Measurements from ENCODE around the gene PLXNC1. TPM values are rescaled to one million over a fixed set of nuclear protein-coding genes. Genes with fewer than 3 reads are reported as not detected.

PLXNC1 gene
- total RNA-seq, 1 experiment from 2014 or later = 0.30 TPM

DNA sequence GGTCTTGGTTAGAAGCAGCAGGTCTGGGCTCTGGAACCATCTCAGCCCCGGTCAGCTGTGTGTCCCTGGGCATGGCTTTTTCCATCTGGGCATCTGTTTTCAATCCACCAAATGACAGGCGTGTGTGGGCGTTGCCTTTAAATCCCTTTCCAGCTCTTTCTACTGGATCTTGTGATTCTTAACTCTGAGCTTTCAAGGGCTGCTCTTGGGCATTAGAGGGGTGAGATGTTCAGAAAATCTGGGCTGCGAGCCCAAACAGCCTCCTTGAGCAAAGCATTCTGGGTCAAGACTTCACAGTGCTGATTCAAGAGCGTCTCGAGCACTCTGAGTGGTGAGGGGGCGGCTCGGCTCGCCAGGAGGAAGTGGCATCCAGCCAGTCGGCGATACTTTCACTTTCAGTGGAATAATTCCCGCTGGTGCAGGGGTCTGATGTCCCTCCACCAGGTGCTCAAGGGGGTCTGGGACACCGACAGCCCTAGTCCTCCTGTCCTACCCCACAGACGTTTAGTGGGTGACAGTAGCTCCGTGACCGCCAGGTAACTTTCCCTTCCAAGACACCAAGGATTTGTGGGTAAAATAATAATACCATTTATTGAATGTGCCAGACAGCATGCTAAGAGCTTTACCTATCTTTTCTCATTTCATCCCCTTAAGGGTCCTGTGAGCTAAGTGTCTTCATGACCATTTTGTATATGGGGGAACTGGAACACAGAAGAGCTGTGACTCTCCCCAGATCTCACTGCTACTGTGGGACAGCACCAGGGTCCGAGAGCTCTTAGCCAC is 114.0 kb downstream of the PLXNC1 start:
- no TSS peak for BruUV-seq (replicated peaks)
- H3K36me3 ChIP-seq (ENCODE audit: insufficient read depth, low read length, poor library complexity, severe bottlenecking) = no peaks in the 10 kb centered on the region
- TF ChIP-seq CTCF (conservative IDR thresholded peaks at IDR 0.05; ENCODE audit: low read depth, low read length) (no peak), EZH2 (IDR thresholded peaks at IDR 0.05; ENCODE audit: borderline replicate concordance, low read depth, low read length, poor library complexity, severe bottlenecking) (no peak)
- H3K9me3 ChIP-seq (ENCODE audit: low read depth, low read length, poor library complexity, severe bottlenecking) = no peaks in the 10 kb centered on the region
- ChIA-PET POLR2A (ENCODE audit: low non-redundant PET) (interaction anchor here (0.6 kb wide), 1 partner anchor 178 kb away, joined by 9 read pairs; no protein-coding TSS in a partner anchor), CTCF (no interaction called here)
- H3K4me1 ChIP-seq (ENCODE audit: insufficient read depth, low read length, poor library complexity, severe bottlenecking) = peaks cover 50% of the 10 kb centered on the region
- DNase-seq (ENCODE audit: low spot score) = peak; percentile 93
- peak overlapping the region; percentile 47 for H3K27ac ChIP-seq (ENCODE audit: low read depth, low read length, poor library complexity, severe bottlenecking)
- peak overlapping the region; percentile 48 for H3K4me3 ChIP-seq (ENCODE audit: low read depth, low read length, poor library complexity, severe bottlenecking)
- intact Hi-C loops (cut with micrococcal nuclease; ENCODE audit: unreplicated experiment) = loop anchor here (10.0 kb wide), 1 partner anchor 262 kb away; no protein-coding TSS in a partner anchor
- H3K27me3 ChIP-seq (replicated peaks; ENCODE audit: insufficient read depth, low read depth, low read length, poor library complexity) = peaks cover 7% of the 10 kb centered on the region

DNA sequence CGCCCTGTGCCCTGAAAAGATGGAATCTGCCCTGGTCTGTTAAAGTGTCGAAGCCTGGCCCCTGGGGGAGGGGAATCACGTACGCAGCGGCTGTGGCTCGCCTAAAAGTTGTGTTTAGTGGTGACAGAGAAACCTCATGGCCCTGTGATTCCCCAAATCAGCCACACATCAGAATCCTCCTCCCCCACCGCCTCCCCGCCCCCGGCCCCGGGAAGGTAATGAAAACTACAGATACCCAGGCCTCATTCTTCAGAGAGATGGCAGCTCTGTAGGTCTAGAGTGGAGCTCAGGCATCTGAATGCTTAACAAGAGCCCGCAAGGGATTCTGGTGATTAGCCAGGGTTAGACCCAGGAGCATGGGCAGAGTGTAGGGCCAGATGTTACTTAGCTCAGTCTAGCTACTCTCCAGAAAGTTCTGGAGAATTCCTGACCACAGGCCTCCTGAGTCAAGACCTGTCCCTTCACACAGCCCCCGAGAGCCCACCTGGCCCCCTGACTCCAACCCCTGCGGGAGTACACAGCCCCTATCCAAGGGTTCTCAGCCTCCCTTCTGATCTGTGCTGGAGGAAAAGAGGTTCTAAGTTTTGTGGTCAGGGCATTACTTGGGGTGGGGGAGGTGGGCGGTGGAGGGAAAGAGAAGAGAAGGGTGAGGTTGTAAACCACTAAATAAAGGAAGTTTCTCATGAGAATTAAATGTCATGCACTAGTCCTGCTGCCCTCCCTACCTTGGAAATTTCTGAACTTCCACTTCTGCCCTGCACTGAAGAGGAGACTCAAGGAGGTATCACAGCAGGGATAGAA is 114.8 kb downstream of the PLXNC1 start:
- Histone ChIP-seq H3K9me3 (ENCODE audit: low read depth, low read length, poor library complexity, severe bottlenecking) (no peaks in the 10 kb centered on the region), H3K4me3 (ENCODE audit: low read depth, low read length, poor library complexity, severe bottlenecking) (peak overlapping the region; percentile 48), H3K4me1 (ENCODE audit: insufficient read depth, low read length, poor library complexity, severe bottlenecking) (peaks cover 58% of the 10 kb centered on the region), H3K27me3 (replicated peaks; ENCODE audit: insufficient read depth, low read depth, low read length, poor library complexity) (peaks cover 7% of the 10 kb centered on the region), H3K27ac (ENCODE audit: low read depth, low read length, poor library complexity, severe bottlenecking) (peak overlapping the region; percentile 9), H3K36me3 (ENCODE audit: insufficient read depth, low read length, poor library complexity, severe bottlenecking) (no peaks in the 10 kb centered on the region)
- TF ChIP-seq EZH2 (IDR thresholded peaks at IDR 0.05; ENCODE audit: borderline replicate concordance, low read depth, low read length, poor library complexity, severe bottlenecking) (no peak), CTCF (conservative IDR thresholded peaks at IDR 0.05; ENCODE audit: low read depth, low read length) (no peak)
- POLR2A ChIA-PET (ENCODE audit: low non-redundant PET) = interaction anchor here (0.6 kb wide), 1 partner anchor 68 kb away, joined by 5 read pairs; no protein-coding TSS in a partner anchor
- no peak for DNase-seq (ENCODE audit: low spot score)
- CTCF ChIA-PET = no interaction called here
- no TSS peak for BruUV-seq (replicated peaks)
- intact Hi-C loops (cut with micrococcal nuclease; ENCODE audit: unreplicated experiment) = loop anchor here (10.0 kb wide), 1 partner anchor 262 kb away; no protein-coding TSS in a partner anchor

DNA sequence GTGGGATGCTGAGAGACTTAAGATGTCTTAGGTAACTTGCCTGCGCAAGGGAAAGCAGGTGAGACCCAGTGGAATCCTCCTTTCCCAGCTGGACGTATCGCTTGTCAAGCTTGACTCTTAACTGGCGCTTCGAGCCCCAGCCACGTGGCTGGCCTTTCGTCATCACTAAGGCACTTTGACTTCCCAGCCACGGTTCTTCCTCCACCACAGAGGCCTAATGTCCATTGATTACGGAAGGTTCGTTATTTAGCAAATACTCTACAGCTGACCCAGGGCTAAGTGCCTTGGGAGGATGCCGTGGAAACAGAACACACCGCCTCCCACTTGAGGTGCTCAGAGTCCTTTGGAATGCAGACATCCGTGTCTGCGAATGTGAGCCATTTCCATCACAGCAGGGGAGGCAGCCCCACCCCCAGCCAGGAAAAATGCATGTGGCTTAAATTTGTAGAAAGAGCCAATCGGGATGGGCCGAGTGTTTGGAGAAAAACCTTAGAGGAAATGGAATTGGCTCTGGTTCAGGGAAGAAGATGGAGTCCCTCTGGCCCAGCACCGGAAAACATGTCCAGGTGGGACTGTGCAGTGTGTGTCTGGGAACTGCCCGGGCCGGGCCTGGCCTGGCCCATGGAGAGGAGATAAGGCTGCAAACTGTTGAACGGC is 115.7 kb downstream of the PLXNC1 start:
- ChIA-PET CTCF (no interaction called here), POLR2A (ENCODE audit: low non-redundant PET) (no interaction called here)
- H3K27ac ChIP-seq (ENCODE audit: low read depth, low read length, poor library complexity, severe bottlenecking) = no peak overlapping the region
- H3K27me3 ChIP-seq (replicated peaks; ENCODE audit: insufficient read depth, low read depth, low read length, poor library complexity) = peaks cover 11% of the 10 kb centered on the region
- intact Hi-C loops (cut with micrococcal nuclease; ENCODE audit: unreplicated experiment) = loop anchor here (10.0 kb wide), 1 partner anchor 261 kb away; no protein-coding TSS in a partner anchor
- TF ChIP-seq EZH2 (IDR thresholded peaks at IDR 0.05; ENCODE audit: borderline replicate concordance, low read depth, low read length, poor library complexity, severe bottlenecking) (no peak), CTCF (conservative IDR thresholded peaks at IDR 0.05; ENCODE audit: low read depth, low read length) (no peak)
- H3K4me3 ChIP-seq (ENCODE audit: low read depth, low read length, poor library complexity, severe bottlenecking) = no peak overlapping the region
- DNase-seq (ENCODE audit: low spot score) = peak; percentile 43
- peaks cover 60% of the 10 kb centered on the region for H3K4me1 ChIP-seq (ENCODE audit: insufficient read depth, low read length, poor library complexity, severe bottlenecking)
- H3K36me3 ChIP-seq (ENCODE audit: insufficient read depth, low read length, poor library complexity, severe bottlenecking) = no peaks in the 10 kb centered on the region
- H3K9me3 ChIP-seq (ENCODE audit: low read depth, low read length, poor library complexity, severe bottlenecking) = no peaks in the 10 kb centered on the region
- no TSS peak for BruUV-seq (replicated peaks)
